ENCODE measurements around the gene ZBTB7C. TPM values are rescaled to one million over a fixed set of nuclear protein-coding genes. Genes with fewer than 3 reads are reported as not detected.

The ZBTB7C gene
- total RNA-seq, 3 donors from 2014 or later (not counting 1 experiment from before 2014, with no cell fraction given): 0.07 TPM; not detected in 2

DNA sequence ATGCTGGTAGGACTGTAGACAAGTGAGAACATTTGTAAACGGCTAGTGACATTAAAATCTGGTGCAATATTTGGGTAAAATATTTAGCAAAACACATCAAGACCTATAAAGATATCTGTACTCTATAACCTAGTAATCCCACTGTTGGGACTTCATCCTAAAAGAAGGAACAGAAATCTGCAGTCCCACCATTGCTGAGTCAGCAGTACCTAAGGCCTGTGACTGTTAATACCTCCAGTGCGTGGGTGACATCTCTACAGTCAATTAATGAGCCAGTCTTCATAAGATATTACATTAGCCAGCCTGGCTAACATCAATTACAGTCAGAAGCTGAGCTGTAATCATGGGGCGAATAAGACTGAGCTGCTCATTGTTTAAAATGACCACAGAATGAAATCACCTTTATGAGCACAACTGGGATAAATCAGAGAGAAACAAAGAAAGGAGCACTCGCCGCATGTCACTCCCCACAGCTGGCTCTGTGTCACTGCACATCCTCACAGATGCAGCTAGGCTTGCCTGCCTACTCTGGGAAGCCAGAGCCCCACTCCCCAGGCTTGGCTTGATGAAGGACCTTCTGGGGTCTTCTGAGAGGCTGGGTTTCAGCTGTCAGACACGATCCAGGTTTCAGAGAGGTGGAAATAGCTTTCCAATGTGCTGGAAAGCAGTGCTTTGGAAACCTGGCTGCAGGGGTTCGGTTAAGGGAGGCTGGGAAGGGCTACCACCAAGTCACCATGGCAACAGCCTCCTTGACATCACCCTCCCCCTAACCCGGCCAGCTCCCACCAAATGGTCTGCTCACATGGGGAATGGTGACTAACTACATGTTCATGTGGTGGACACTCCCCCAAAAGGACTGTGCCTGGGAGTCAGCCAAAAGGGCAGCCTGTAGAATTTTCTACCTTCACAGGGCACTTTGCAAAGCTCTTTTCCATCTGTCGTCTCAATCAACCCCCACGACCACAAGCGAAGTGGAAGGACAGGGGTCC is 145.0 kb downstream of the ZBTB7C start:
- ATAC-seq: no peak
- no peak for DNase-seq
- no peaks in the 10 kb centered on the region for H3K36me3 ChIP-seq (ENCODE audit: control insufficient read depth, insufficient read depth, low read length)
- intact Hi-C loops (cut with micrococcal nuclease): no loop called here
- 82% methylated on average over 10 of the region's 11 CpGs for WGBS (ENCODE audit: insufficient coverage)
- no peaks in the 10 kb centered on the region for H3K9me3 ChIP-seq (ENCODE audit: control insufficient read depth, insufficient read depth, low read length)
- Mint-ChIP-seq H3K4me1 (no peaks in the 10 kb centered on the region), H3K27me3 (ENCODE audit: low read depth in 2 of 2) (peaks cover 13 to 19% of the 10 kb centered on the region in 2 donors), H3K27ac (no peak overlapping the region), H3K36me3 (no peaks in the 10 kb centered on the region), H3K9me3 (no peaks in the 10 kb centered on the region), H3K4me3 (no peak overlapping the region)
- TF ChIP-seq, protein P1, sequence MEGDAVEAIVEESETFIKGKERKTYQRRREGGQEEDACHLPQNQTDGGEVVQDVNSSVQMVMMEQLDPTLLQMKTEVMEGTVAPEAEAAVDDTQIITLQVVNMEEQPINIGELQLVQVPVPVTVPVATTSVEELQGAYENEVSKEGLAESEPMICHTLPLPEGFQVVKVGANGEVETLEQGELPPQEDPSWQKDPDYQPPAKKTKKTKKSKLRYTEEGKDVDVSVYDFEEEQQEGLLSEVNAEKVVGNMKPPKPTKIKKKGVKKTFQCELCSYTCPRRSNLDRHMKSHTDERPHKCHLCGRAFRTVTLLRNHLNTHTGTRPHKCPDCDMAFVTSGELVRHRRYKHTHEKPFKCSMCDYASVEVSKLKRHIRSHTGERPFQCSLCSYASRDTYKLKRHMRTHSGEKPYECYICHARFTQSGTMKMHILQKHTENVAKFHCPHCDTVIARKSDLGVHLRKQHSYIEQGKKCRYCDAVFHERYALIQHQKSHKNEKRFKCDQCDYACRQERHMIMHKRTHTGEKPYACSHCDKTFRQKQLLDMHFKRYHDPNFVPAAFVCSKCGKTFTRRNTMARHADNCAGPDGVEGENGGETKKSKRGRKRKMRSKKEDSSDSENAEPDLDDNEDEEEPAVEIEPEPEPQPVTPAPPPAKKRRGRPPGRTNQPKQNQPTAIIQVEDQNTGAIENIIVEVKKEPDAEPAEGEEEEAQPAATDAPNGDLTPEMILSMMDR (IDR thresholded peaks at IDR 0.05): no peak
- no peak overlapping the region for H3K4me3 ChIP-seq (ENCODE audit: low read length)
- no peaks in the 10 kb centered on the region for H3K27me3 ChIP-seq (ENCODE audit: control insufficient read depth, insufficient read depth, low read length)
- no peak overlapping the region for H3K27ac ChIP-seq (ENCODE audit: low read length)
- no peaks in the 10 kb centered on the region for H3K4me1 ChIP-seq (ENCODE audit: control insufficient read depth, insufficient read depth, low read length)

DNA sequence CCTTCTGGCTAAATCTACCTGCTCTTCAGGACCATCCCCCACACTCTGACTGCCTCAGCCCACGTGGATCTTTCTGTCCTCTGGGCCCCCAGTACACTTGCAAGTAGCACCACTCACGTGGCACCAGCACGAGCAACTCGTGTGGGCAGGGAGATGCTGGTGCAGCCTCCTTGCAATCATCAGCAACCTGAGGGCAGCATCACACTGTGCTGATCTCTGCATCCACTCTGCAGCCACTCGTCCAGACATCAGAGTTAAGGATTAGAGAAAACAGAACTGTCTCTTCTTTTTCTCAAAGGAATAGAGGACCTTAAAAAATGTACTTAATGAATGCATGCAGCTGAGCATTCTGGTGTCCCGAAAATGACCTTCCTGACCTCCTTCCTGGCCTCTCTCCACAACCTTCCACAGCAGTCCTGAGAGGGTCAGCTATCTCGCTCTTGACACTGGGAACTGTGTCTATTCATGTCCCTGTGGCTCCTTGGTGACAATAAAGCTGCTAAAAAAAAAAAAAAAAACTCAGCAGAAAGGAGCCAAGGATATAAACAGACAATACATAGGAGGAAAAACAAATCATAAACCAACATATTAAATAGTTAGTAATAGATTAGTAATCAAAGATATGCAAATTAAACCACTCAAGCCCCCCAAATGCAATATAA is 145.9 kb downstream of the ZBTB7C start:
- no peaks in the 10 kb centered on the region for H3K36me3 Mint-ChIP-seq
- Histone ChIP-seq H3K27me3 (ENCODE audit: control insufficient read depth, insufficient read depth, low read length) (no peaks in the 10 kb centered on the region), H3K9me3 (ENCODE audit: control insufficient read depth, insufficient read depth, low read length) (no peaks in the 10 kb centered on the region), H3K36me3 (ENCODE audit: control insufficient read depth, insufficient read depth, low read length) (no peaks in the 10 kb centered on the region), H3K4me1 (ENCODE audit: control insufficient read depth, insufficient read depth, low read length) (no peaks in the 10 kb centered on the region), H3K27ac (ENCODE audit: low read length) (no peak overlapping the region), H3K4me3 (ENCODE audit: low read length) (no peak overlapping the region)
- no peaks in the 10 kb centered on the region for H3K9me3 Mint-ChIP-seq
- no peaks in the 10 kb centered on the region for H3K4me1 Mint-ChIP-seq
- TF ChIP-seq, protein P1 (IDR thresholded peaks at IDR 0.05): no peak
- DNase-seq: no peak
- H3K27me3 Mint-ChIP-seq (ENCODE audit: low read depth in 2 of 2): peaks cover 13 to 19% of the 10 kb centered on the region in 2 donors
- H3K4me3 Mint-ChIP-seq: no peak overlapping the region
- intact Hi-C loops (cut with micrococcal nuclease): no loop called here
- WGBS (ENCODE audit: insufficient coverage): 79% methylated on average over 7 of the region's 7 CpGs
- H3K27ac Mint-ChIP-seq: no peak overlapping the region
- no peak for ATAC-seq

DNA sequence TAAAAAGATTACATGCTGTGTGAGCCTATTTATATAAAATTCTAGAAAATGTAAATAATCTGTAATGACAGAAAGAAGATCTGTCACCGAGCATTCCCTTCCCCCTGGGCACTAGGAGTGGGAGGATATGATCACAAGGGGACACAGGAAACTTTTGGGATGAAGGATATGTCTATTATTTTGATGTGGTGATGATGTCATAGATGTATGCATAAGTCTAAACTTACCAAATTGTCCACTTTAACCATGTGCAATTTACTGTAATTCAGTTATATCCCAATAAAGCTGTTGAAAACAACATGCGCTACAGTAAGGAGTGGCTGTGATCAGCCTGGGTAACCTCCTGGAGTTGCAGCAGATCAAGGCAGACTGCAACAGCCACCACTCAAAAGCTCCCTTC is 148.9 kb downstream of the ZBTB7C start:
- 97% methylated on average over 2 of the region's 2 CpGs for WGBS (ENCODE audit: insufficient coverage)
- intact Hi-C loops (cut with micrococcal nuclease): no loop called here
- Histone ChIP-seq H3K36me3 (ENCODE audit: control insufficient read depth, insufficient read depth, low read length) (no peaks in the 10 kb centered on the region), H3K27me3 (ENCODE audit: control insufficient read depth, insufficient read depth, low read length) (no peaks in the 10 kb centered on the region), H3K9me3 (ENCODE audit: control insufficient read depth, insufficient read depth, low read length) (no peaks in the 10 kb centered on the region), H3K27ac (ENCODE audit: low read length) (no peak overlapping the region), H3K4me1 (ENCODE audit: control insufficient read depth, insufficient read depth, low read length) (no peaks in the 10 kb centered on the region), H3K4me3 (ENCODE audit: low read length) (no peak overlapping the region)
- no peaks in the 10 kb centered on the region for H3K4me1 Mint-ChIP-seq
- peaks cover 2 to 8% of the 10 kb centered on the region in 2 donors for H3K9me3 Mint-ChIP-seq
- DNase-seq (no peak), ATAC-seq (no peak)
- H3K36me3 Mint-ChIP-seq: peaks cover 8% of the 10 kb centered on the region
- no peak overlapping the region for H3K27ac Mint-ChIP-seq
- TF ChIP-seq, protein P1 (IDR thresholded peaks at IDR 0.05): no peak
- peaks cover 10 to 13% of the 10 kb centered on the region in 2 donors for H3K27me3 Mint-ChIP-seq (ENCODE audit: low read depth in 2 of 2)
- H3K4me3 Mint-ChIP-seq: no peak overlapping the region
